Measurements from ENCODE around the gene SULT1A1. TPM values are rescaled to one million over a fixed set of nuclear protein-coding genes. Genes with fewer than 3 reads are reported as not detected.

The SULT1A1 gene
- total and polyA plus RNA-seq, 10 donors = 35.2 to 184 (median 53.6) TPM

DNA sequence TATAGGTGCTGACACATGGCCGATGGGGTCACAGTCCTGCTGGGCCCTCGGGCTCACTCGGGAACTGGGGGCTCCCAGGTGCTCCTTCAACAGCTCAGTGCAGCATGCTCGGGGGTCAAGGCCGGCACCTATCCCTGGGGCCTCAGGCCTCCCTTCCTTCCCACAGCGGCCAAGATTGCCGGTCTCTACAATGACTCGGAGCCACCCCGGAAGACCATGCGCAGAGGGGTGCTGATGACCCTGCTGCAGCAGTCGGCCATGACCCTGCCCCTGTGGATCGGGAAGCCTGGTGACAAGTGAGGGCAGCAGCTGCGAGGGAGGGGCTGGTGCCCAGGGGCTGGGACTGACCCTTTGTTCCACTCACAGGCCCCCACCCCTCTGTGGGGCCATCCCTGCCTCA is 19.9 kb downstream of the SULT1A1 start:
- TF ChIP-seq POLR2AphosphoS5 (IDR thresholded peaks at IDR 0.05) (peak in 1 of 3 donors; percentile 8), POLR2A (IDR thresholded peaks at IDR 0.05) (no peak)
- TF ChIP-seq, protein P1, sequence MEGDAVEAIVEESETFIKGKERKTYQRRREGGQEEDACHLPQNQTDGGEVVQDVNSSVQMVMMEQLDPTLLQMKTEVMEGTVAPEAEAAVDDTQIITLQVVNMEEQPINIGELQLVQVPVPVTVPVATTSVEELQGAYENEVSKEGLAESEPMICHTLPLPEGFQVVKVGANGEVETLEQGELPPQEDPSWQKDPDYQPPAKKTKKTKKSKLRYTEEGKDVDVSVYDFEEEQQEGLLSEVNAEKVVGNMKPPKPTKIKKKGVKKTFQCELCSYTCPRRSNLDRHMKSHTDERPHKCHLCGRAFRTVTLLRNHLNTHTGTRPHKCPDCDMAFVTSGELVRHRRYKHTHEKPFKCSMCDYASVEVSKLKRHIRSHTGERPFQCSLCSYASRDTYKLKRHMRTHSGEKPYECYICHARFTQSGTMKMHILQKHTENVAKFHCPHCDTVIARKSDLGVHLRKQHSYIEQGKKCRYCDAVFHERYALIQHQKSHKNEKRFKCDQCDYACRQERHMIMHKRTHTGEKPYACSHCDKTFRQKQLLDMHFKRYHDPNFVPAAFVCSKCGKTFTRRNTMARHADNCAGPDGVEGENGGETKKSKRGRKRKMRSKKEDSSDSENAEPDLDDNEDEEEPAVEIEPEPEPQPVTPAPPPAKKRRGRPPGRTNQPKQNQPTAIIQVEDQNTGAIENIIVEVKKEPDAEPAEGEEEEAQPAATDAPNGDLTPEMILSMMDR (IDR thresholded peaks at IDR 0.05 in 8 of 11, conservative IDR thresholded peaks at IDR 0.05 in 3 of 11) = no peak
- Histone ChIP-seq H3K4me3 (no peak overlapping the region), H3K27me3 (replicated peaks in 1 of 7) (no peaks in the 10 kb centered on the region), H3K36me3 (peaks cover 0 to 84% (median 57%) of the 10 kb centered on the region in 6 donors), H3K4me1 (no peaks in the 10 kb centered on the region), H3K9me3 (no peaks in the 10 kb centered on the region), H3K27ac (no peak overlapping the region)
- WGBS, 5 donors = 94 to 98% (median 96%) methylated on average over 6 to 13 of the region's 13 CpGs
- intact Hi-C loops (cut with DNase I; ENCODE audit: low total_unique reads) = no loop called here
- DNase-seq = no peak

DNA sequence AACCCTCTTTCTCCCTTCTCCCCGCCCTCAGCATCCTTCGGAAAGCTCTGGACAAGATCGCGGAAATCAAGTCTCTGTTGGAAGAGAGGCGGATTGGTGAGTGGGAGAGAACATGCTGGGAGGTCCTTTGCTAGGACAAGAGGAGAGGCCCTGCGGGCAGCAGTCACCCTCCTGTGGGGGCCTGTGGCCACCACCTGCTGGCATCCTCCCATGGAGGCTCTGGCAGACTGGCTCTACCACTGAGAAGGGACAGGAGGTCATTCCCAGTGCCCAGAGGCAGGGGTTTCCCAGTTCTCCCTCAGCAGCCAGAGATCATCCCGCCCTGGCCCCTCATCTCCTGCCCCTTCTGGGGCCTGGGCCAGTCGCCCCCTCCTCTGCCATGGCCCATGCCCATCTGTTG is 20.8 kb downstream of the SULT1A1 start:
- H3K27me3 ChIP-seq (replicated peaks in 1 of 7) = no peaks in the 10 kb centered on the region
- intact Hi-C loops (cut with DNase I; ENCODE audit: low total_unique reads) = no loop called here
- WGBS, 5 donors = 93 to 99% (median 95%) methylated on average over 8 of the region's 8 CpGs
- no peaks in the 10 kb centered on the region for H3K9me3 ChIP-seq
- no peaks in the 10 kb centered on the region for H3K4me1 ChIP-seq
- TF ChIP-seq, protein P1 (IDR thresholded peaks at IDR 0.05 in 8 of 11, conservative IDR thresholded peaks at IDR 0.05 in 3 of 11) = no peak
- TF ChIP-seq POLR2A (IDR thresholded peaks at IDR 0.05) = no peak
- TF ChIP-seq POLR2AphosphoS5 (IDR thresholded peaks at IDR 0.05) = no peak
- DNase-seq = no peak
- no peak overlapping the region for H3K27ac ChIP-seq
- peaks cover 0 to 92% (median 61%) of the 10 kb centered on the region in 6 donors for H3K36me3 ChIP-seq
- no peak overlapping the region for H3K4me3 ChIP-seq

GRCh38 chr16:28587386-28587785 is 22.5 kb downstream of the SULT1A1 start:
- Histone ChIP-seq H3K9me3 (no peaks in the 10 kb centered on the region), H3K4me1 (no peaks in the 10 kb centered on the region), H3K36me3 (peaks cover 0 to 100% (median 75%) of the 10 kb centered on the region in 6 donors), H3K27ac (no peak overlapping the region), H3K4me3 (no peak overlapping the region), H3K27me3 (replicated peaks in 1 of 7) (no peaks in the 10 kb centered on the region)
- DNase-seq = no peak
- intact Hi-C loops (cut with DNase I; ENCODE audit: low total_unique reads) = no loop called here
- WGBS, 5 donors = 76 to 81% (median 79%) methylated on average over 8 of the region's 8 CpGs
- TF ChIP-seq POLR2AphosphoS5 (IDR thresholded peaks at IDR 0.05) (no peak), POLR2A (IDR thresholded peaks at IDR 0.05) (no peak)
- TF ChIP-seq, protein P1 (IDR thresholded peaks at IDR 0.05 in 8 of 11, conservative IDR thresholded peaks at IDR 0.05 in 3 of 11) = no peak

- intact Hi-C loops (cut with DNase I; ENCODE audit: low total_unique reads) = no loop called here
- Histone ChIP-seq H3K4me1 (no peaks in the 10 kb centered on the region), H3K27ac (no peak overlapping the region), H3K9me3 (no peaks in the 10 kb centered on the region), H3K4me3 (no peak overlapping the region), H3K27me3 (replicated peaks in 1 of 7) (no peaks in the 10 kb centered on the region), H3K36me3 (peaks cover 0 to 100% (median 82%) of the 10 kb centered on the region in 6 donors)
- WGBS, 5 donors = 86 to 92% (median 89%) methylated on average over 3 of the region's 3 CpGs
- TF ChIP-seq, protein P1 (IDR thresholded peaks at IDR 0.05 in 8 of 11, conservative IDR thresholded peaks at IDR 0.05 in 3 of 11) = no peak
- TF ChIP-seq POLR2AphosphoS5 (IDR thresholded peaks at IDR 0.05) (no peak), POLR2A (IDR thresholded peaks at IDR 0.05) (no peak)
- no peak for DNase-seq
These were observed 23.4 kb downstream of the SULT1A1 start for GRCh38 chr16:28586466-28586865.
